Mesothelial cell of epicardium (in vitro differentiated cells): ENCODE measurements around the gene LAMB1. TPM values are rescaled to one million over a fixed set of nuclear protein-coding genes. Genes with fewer than 3 reads are reported as not detected.

Experiments
- DNase-seq, 2 experiments: peaks; one replicate each; pipeline ENCODE4 v3.0.0; 2021; ENCODE audit warnings: low spot score in 2 of 2; ENCODE audit not compliant: unreplicated experiment in 2 of 2
- H3K27ac Mint-ChIP-seq: 2 replicates; pipeline ENCODE4 v1.8.0; 2021; ENCODE audit warnings: mixed read lengths
- H3K27me3 Mint-ChIP-seq: 2 replicates; pipeline ENCODE4 v1.8.0; 2021; ENCODE audit warnings: low read depth, mixed read lengths
- H3K36me3 Mint-ChIP-seq: 2 replicates; pipeline ENCODE4 v1.8.0; 2021; ENCODE audit warnings: mixed read lengths
- H3K4me1 Mint-ChIP-seq: 2 replicates; pipeline ENCODE4 v1.8.0; 2021; ENCODE audit warnings: mixed read lengths
- H3K4me3 Mint-ChIP-seq: 2 replicates; pipeline ENCODE4 v1.8.0; 2021; ENCODE audit warnings: mild to moderate bottlenecking, moderate library complexity, mixed read lengths
- H3K9me3 Mint-ChIP-seq: 2 replicates; pipeline ENCODE4 v1.8.0; 2021; ENCODE audit warnings: mixed read lengths
- total RNA-seq: library from RNA; stranded (reverse); gene quantifications from 3 replicates; pipeline ENCODE4 v1.2.1, GENCODE V29; 2021
- TF ChIP-seq, protein P1 (sequence below): fragments of 200-600 bp; sonication (generic); IDR thresholded peaks from one replicate; pipeline ENCODE4 v1.5.0; 2021; ENCODE audit warnings: antibody characterized with exemption; ENCODE audit not compliant: unreplicated experiment

Gene LAMB1
- total RNA-seq, 1 donor from 2014 or later = 593 TPM

DNA sequence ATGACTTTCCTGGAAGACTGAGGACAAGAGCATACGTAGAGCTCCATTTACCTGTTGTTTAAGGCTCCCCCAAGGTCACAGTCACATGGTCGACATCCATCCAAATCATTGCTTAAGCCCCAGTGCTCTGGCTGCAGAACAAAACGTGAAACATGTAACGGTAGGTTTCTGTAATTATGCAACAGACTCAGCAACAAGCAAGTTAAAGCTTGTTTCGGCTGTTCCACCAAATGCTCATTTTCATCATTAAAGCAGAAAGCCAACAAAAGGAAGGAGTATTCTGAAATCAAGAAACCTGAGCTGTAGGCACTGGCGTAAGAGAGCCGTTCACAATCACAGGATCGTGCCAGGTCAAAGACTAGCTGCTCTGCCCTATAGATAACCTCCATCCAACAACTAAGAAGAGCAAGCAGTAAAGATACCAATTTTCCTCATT, 30.0 kb downstream of the LAMB1 start:
- no peak for DNase-seq
- H3K27ac Mint-ChIP-seq = peak overlapping the region; percentile 95
- peaks cover 33% of the 10 kb centered on the region for H3K4me1 Mint-ChIP-seq
- TF ChIP-seq, protein P1, sequence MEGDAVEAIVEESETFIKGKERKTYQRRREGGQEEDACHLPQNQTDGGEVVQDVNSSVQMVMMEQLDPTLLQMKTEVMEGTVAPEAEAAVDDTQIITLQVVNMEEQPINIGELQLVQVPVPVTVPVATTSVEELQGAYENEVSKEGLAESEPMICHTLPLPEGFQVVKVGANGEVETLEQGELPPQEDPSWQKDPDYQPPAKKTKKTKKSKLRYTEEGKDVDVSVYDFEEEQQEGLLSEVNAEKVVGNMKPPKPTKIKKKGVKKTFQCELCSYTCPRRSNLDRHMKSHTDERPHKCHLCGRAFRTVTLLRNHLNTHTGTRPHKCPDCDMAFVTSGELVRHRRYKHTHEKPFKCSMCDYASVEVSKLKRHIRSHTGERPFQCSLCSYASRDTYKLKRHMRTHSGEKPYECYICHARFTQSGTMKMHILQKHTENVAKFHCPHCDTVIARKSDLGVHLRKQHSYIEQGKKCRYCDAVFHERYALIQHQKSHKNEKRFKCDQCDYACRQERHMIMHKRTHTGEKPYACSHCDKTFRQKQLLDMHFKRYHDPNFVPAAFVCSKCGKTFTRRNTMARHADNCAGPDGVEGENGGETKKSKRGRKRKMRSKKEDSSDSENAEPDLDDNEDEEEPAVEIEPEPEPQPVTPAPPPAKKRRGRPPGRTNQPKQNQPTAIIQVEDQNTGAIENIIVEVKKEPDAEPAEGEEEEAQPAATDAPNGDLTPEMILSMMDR = no peak
- H3K27me3 Mint-ChIP-seq = no peaks in the 10 kb centered on the region
- no peaks in the 10 kb centered on the region for H3K9me3 Mint-ChIP-seq
- H3K36me3 Mint-ChIP-seq = peaks cover 49% of the 10 kb centered on the region
- no peak overlapping the region for H3K4me3 Mint-ChIP-seq

DNA sequence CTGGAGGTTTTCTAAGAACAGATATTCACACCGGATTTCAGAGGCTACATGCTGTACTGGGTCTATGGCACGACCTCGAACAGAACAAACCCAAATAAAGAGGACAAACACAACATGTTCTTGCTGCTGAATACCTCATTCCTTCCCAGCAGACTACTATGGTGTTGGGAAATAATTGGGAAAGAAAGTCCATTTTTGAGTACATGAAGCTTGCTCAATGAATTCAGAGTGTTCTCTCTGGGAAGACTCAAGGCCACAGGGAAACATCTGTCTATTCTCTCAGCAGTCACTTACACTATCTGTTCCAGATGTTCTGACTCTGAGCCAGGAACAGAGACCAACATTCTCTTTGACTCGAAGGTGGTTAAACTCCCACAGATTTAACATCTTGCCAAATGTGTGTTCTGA, 30.9 kb downstream of the LAMB1 start:
- Mint-ChIP-seq H3K27me3 (no peaks in the 10 kb centered on the region), H3K4me3 (no peak overlapping the region), H3K9me3 (no peaks in the 10 kb centered on the region), H3K4me1 (peaks cover 33% of the 10 kb centered on the region), H3K27ac (peak overlapping the region; percentile 95), H3K36me3 (peaks cover 41% of the 10 kb centered on the region)
- DNase-seq = no peak
- TF ChIP-seq, protein P1 = no peak

DNA sequence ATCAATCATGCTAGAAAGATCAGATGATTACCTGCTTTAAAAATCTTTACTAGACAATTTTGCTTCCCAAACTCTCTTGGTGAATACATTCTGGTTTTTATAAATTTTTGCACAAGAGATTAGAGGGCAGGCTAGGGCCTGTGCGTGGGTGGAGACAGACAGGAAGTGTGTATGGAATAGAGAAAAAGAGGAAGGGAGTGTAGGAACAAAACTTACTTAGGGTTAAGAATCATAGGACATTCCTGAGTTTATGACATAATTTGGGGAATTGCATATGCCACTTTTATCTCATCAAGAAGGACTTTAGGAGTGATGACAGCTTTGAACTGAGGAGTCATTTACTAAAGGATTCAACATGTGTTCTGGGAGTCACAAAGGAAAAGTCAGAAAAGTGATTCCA, 31.3 kb downstream of the LAMB1 start:
- H3K27ac Mint-ChIP-seq = peak overlapping the region; percentile 95

DNA sequence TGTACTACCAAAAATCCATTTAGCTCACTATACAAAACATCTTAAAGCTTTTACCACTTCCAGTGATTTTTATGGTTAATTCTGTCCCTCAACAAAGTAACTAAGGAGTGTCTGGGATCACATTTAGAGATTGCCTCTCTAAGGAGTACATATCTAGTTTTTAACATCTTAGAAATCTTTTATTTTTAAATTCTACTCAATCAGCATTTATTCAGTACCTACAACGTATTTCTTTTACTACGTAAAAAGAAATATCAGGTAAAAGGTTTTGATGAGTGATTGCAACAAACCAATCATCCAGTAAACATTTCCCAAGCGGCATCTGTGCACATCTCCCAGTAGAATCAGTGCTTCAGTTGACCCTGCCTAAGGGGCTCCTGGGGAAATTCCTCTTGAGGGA, 31.9 kb downstream of the LAMB1 start:
- Mint-ChIP-seq H3K27ac (peak overlapping the region; percentile 95), H3K27me3 (no peaks in the 10 kb centered on the region), H3K4me3 (no peak overlapping the region), H3K9me3 (no peaks in the 10 kb centered on the region), H3K36me3 (peaks cover 39% of the 10 kb centered on the region), H3K4me1 (peaks cover 33% of the 10 kb centered on the region)
- TF ChIP-seq, protein P1 = no peak
- no peak for DNase-seq

More for the DNA sequence above, 31.3 kb downstream of the LAMB1 start:
- H3K9me3 Mint-ChIP-seq = no peaks in the 10 kb centered on the region
- TF ChIP-seq, protein P1 = no peak
- H3K4me3 Mint-ChIP-seq = no peak overlapping the region
- H3K4me1 Mint-ChIP-seq = peaks cover 33% of the 10 kb centered on the region
- DNase-seq = no peak
- H3K36me3 Mint-ChIP-seq = peaks cover 40% of the 10 kb centered on the region
- no peaks in the 10 kb centered on the region for H3K27me3 Mint-ChIP-seq

DNA sequence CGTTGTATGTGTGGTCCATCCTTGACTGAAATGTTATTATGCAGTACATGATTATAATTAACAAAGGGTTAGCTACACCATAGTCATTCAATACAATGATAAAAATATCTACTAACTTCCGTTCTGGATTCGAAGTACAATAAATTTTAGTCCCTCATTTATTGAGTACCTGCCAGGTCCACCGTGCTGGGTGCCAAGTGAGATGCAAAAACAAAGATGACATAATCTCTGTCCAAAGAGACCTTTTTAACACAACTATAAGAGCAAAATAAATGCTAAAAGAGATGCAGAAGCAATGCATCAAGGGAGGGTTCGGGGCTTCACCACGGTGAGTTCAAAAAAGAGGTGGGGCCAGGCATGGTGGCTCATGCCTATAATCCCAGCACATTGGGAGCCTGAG, 33.1 kb downstream of the LAMB1 start:
- Mint-ChIP-seq H3K9me3 (no peaks in the 10 kb centered on the region), H3K4me1 (peaks cover 33% of the 10 kb centered on the region), H3K27me3 (no peaks in the 10 kb centered on the region), H3K27ac (peak overlapping the region; percentile 73), H3K36me3 (peaks cover 33% of the 10 kb centered on the region), H3K4me3 (no peak overlapping the region)
- DNase-seq = no peak
- TF ChIP-seq, protein P1 = no peak

DNA sequence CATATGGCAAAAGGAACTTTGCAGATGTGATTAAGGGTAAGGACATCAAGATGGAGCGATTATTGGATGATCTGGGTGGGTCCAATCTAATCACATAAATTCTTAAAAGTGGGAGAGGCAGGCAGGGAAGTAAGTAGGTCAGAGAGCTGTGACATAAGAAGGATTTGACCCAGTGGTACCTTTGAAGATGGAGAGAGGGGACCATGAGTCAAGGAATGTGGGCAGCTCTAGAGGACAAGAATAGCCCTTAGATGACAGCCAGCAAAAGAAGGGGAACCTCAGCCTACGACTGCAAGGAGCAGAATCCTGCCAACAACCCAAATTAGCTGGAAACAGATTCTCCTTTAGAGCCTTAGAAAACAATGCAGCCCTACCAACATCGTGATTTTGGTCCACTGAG, 34.5 kb downstream of the LAMB1 start:
- no peak for DNase-seq
- Mint-ChIP-seq H3K4me3 (no peak overlapping the region), H3K27me3 (no peaks in the 10 kb centered on the region), H3K36me3 (peaks cover 38% of the 10 kb centered on the region), H3K4me1 (peaks cover 29% of the 10 kb centered on the region), H3K9me3 (no peaks in the 10 kb centered on the region), H3K27ac (no peak overlapping the region)
- TF ChIP-seq, protein P1 = no peak
